Activated CD8-positive, alpha-beta memory T cell treated with anti-CD3 and anti-CD28 coated beads for 36 hours (primary cell): ENCODE results near the gene CNST. TPM values are rescaled to one million over a fixed set of nuclear protein-coding genes. Genes with fewer than 3 reads are reported as not detected.
"Not testable (repeated sequence)": the region's sequence is repeated elsewhere in the genome, so short reads cannot be mapped to it uniquely, and the experiment has no call there.

Experiments used
- CTCF ChIA-PET: fragments of 350-600 bp; sonication (Branson Sonifier 250); formaldehyde crosslinking; loops from one replicate; lab custom pipeline; 2021; ENCODE audit warnings: antibody characterized with exemption; lab: Charles Lee
- POLR2A ChIA-PET: fragments of 350-600 bp; sonication (Branson Sonifier 250); formaldehyde crosslinking; loops from one replicate; lab custom pipeline; 2021; ENCODE audit warnings: antibody characterized with exemption; lab: Charles Lee
- total RNA-seq, 2 experiments: library from RNA; stranded (reverse); gene quantifications; one replicate each; pipeline ENCODE4 v1.2.3, GENCODE V29; 2021

The CNST gene
- total RNA-seq, 2 experiments from 2014 or later: 26.5 to 26.6 TPM

DNA sequence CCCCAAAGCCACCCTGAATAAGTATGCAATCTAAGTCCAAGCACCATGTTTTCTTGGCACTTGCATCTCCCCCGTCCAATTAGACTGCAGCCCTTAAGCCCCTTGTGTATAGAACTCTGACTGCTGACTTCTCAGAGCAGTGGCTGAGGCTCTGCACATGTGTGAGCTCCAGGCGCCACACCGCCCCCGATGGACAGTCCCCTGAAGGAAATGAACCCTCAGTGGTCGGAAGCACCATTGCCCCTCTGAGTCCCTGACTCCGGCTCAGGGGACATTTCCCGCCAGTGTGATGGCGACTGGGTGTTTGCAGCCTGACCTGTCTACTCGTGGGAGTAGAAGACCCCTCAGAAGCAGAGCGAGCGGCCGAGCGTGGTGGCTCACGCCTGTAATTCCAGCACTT, 120.7 kb downstream of the CNST start:
- ChIA-PET POLR2A (no interaction called here), CTCF (no interaction called here)

GRCh38 chr1:246689409-246690008, 123.3 kb downstream of the CNST start:
- ChIA-PET CTCF (interaction anchor here (1.2 kb wide), 1 partner anchor 21 kb away, joined by 3 read pairs; no protein-coding TSS in a partner anchor), POLR2A (interaction anchor here (0.6 kb wide), 1 partner anchor 32 kb away, joined by 5 read pairs; no protein-coding TSS in a partner anchor)

DNA sequence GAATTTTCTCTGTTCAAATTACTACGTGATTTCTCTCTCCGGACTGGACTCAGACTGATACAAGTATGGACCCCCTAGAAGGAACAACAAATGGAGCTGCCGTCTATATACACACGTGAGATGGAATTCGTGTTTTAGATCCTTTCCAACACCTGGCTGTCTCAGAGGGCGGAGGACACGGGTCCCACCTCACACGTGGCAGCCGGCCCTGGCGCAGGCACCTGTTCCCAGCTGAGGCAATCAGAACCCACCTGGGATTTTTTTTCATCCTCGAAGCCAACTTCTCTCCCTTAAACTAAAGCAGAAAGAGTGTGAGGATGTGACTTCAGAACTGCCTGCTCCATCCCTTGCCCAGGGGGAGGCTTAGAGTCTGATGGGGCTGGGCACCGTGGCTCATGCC, 123.8 kb downstream of the CNST start:
- ChIA-PET CTCF (interaction anchor here (1.2 kb wide), 1 partner anchor 20 kb away, joined by 3 read pairs; no protein-coding TSS in a partner anchor), POLR2A (no interaction called here)

GRCh38 chr1:246691622-246692495, 125.6 kb downstream of the CNST start:
- ChIA-PET POLR2A (interaction anchor here (0.5 kb wide), 1 partner anchor 27 kb away, joined by 4 read pairs; no protein-coding TSS in a partner anchor), CTCF (no interaction called here)

DNA sequence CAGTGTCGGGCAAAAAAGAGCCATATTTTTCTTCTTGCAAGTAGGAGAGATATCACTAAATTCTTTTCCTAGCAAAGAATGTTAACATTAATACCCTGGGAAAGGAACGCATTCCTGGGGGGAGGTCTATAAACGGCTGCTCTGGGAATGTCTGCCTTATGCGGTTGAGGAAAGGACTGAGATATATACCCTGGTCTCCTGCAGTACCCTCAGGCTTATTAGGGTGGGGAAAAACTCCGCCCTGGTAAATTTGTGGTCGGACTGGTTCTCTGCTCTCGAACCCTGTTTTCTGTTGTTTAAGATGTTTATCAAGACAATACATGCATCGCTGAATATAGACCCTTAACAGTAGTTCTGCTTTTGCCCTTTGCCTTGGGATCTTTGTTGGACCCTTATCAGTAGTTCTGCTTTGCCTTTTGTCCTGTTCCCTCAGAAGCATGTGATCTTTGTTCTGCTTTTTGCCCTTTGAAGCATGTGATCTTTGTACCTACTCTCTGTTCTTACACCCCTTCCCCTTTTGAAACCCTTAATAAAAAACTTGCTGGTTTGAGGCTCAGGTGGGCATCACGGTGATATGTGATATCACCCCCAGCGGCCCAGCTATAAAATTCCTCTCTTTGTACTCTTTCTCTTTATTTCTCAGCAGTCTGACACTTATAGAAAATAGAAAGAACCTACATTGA, 128.1 kb downstream of the CNST start:
- CTCF ChIA-PET: interaction anchor here (0.6 kb wide), 1 partner anchor 236 kb away, joined by 3 read pairs; no protein-coding TSS in a partner anchor
- POLR2A ChIA-PET: not testable (repeated sequence)

- ChIA-PET CTCF (no interaction called here), POLR2A (no interaction called here)
Observed at GRCh38 chr1:246695136-246695535, 128.9 kb downstream of the CNST start.

GRCh38 chr1:246695666-246696065, 129.4 kb downstream of the CNST start:
- CTCF ChIA-PET: no interaction called here

DNA sequence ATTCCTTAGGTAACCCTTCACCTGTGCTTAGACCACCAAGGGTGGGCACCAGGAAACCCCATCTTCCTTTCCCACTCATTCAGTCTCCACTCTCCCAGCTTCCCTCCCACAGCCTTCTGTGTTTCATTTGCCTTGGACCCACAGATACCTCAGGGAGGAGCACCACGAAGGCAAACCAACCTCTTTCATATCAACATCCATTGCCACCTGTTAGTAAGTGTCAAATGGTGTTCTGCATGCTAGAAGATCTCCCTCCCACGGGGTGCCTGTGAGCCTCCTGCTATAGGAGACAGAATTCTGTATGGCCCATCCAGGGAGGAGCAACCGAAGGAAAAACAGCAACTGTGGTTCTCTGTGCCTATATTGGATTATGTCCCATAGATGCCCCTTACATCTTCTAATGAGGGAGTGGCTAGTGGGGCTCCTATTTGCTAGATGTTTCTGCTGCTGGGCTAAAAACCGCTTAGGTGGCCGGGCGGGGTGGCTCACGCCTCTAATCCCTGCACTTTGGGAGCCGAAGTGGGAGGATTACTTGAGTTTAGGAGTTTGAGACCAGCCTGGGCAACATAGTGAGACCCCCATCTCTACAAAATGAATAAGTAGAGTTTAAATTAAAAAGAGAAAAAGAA, 132.3 kb downstream of the CNST start:
- POLR2A ChIA-PET: no interaction called here
- CTCF ChIA-PET: interaction anchor here (0.9 kb wide), 1 partner anchor 200 kb away, joined by 3 read pairs; no protein-coding TSS in a partner anchor

More at GRCh38 chr1:246695666-246696065, 129.4 kb downstream of the CNST start:
- POLR2A ChIA-PET: no interaction called here

DNA sequence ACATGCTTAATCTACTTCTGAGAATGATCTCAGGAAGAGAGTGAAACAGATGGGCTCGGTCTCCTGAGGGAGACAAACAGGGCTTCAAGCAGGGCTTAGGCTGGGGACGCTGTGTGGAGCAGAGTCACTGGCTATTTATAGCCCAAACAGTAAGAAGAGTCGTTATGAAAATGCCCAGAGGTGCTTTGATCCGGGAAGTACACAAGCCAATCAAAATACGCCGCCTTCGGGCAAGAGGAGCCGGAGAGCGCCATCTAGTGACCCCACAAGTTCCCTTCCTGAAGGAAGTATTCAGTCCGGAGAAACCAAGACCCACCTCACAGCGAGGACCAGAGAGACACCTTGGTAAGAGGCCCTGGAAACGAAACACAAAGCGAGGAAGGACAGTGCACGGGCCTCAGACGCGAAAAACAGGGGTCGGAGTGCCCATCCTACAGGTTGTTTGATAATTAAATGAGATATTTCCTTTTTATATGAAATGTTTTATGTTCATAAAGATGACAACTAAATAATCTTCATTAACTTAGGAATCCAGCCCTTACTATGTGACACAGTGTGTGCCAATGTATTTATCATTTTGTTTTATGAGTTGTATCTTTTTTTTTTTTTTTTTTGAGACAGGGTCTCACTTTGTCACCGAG, 133.0 kb downstream of the CNST start:
- ChIA-PET CTCF (interaction anchor here (0.7 to 1.2 kb wide), 3 partner anchors 12 to 225 kb away, joined by 3 to 4 read pairs (median 3); no protein-coding TSS in a partner anchor), POLR2A (no interaction called here)

- POLR2A ChIA-PET: no interaction called here
- CTCF ChIA-PET: no interaction called here
Observed at GRCh38 chr1:246703581-246703980, 137.3 kb downstream of the CNST start.

DNA sequence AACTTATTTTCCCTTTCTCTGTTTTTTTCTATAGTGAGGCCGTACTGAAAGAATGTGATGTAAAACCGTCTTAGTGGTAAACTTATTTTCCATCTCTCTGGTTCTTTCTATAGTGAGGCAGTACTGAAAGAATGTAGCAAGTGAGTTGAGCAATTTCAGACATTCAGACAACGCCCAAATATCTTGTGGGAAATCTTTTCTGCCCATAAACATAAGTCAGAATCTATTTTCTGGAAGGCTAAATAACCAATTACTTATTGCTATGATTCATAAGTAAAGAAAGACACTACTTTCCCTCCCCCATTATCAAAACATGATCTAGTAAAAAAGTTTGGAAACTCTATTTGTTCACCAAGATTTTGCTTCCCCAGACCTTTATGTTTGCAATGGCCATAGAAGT, 139.1 kb downstream of the CNST start:
- CTCF ChIA-PET: interaction anchor here (0.7 kb wide), 1 partner anchor 14 kb away, joined by 4 read pairs; no protein-coding TSS in a partner anchor

DNA sequence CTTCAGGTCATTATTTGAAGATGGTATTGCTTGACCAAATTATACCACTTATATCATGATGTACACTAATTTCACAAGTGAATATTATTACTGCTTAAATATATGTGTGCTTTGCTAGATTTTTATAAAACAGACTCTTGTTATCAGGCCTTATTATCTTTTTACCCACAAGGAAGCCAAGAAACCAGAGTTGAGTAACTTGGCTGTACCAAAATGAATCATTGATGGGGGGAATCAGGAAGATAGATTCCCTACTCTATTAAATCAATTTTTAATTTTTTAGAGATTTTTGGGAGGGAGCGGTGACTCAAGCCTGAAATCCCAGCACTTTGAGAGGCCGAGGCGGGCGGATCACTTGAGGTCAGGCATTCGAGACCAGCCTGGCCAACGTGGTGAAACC, 141.9 kb downstream of the CNST start:
- ChIA-PET CTCF (no interaction called here), POLR2A (no interaction called here)

More for the DNA sequence above, 139.1 kb downstream of the CNST start:
- POLR2A ChIA-PET: no interaction called here

DNA sequence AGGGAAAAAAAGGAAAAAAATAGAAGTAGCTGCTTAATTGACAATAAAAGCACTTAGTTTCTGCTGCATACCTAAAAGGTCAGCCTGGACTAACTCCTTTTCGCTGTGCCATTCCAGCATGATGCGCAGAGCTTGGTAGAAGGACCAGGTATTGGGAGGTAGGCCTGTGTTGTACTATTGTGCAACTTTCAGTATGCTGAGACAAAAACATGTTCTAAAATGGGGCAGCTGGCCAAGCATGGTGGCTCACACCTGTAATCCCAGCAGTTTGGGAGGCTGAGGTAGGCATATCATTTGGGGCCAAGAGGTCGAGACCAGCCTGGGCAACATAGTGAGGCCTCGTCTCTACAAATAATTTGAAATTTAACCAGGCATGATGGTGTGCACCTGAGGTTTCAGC, 142.9 kb downstream of the CNST start:
- ChIA-PET POLR2A (no interaction called here), CTCF (no interaction called here)

GRCh38 chr1:246709835-246710234, 143.6 kb downstream of the CNST start:
- ChIA-PET POLR2A (no interaction called here), CTCF (interaction anchor here (1.3 to 1.6 kb wide), 2 partner anchors 14 to 20 kb away, joined by 3 to 6 read pairs; partner anchors contain the start of gene SCCPDH)

- ChIA-PET CTCF (interaction anchor here (1.0 kb wide), 1 partner anchor 12 kb away, joined by 4 read pairs; no protein-coding TSS in a partner anchor), POLR2A (no interaction called here)
Observed at GRCh38 chr1:246711548-246712003, 145.3 kb downstream of the CNST start.

DNA sequence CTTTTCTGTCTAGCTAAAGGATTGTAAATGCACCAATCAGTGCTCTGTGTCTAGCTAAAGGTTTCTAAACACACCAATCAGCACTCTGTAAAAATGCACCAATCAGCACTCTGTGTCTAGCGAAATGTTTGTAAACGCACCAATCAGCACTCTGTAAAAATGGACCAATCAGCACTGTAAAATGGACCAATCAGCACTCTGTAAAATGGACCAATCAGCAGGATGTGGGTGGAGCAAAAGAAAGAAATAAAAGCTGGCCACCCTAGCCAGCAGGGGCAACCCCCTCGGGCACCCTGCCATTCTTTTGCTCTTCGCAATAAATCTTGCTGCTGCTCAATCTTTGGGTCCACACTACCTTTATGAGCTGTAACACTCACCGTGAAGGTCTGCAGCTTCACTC, 146.2 kb downstream of the CNST start:
- POLR2A ChIA-PET, CTCF ChIA-PET: not testable (repeated sequence)
